ENCODE data around the gene FHL3. TPM values are rescaled to one million over a fixed set of nuclear protein-coding genes. Genes with fewer than 3 reads are reported as not detected.

The FHL3 gene, protein sequence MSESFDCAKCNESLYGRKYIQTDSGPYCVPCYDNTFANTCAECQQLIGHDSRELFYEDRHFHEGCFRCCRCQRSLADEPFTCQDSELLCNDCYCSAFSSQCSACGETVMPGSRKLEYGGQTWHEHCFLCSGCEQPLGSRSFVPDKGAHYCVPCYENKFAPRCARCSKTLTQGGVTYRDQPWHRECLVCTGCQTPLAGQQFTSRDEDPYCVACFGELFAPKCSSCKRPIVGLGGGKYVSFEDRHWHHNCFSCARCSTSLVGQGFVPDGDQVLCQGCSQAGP
- total RNA-seq, result 16.4 and 23.2 TPM in 2 replicates

DNA sequence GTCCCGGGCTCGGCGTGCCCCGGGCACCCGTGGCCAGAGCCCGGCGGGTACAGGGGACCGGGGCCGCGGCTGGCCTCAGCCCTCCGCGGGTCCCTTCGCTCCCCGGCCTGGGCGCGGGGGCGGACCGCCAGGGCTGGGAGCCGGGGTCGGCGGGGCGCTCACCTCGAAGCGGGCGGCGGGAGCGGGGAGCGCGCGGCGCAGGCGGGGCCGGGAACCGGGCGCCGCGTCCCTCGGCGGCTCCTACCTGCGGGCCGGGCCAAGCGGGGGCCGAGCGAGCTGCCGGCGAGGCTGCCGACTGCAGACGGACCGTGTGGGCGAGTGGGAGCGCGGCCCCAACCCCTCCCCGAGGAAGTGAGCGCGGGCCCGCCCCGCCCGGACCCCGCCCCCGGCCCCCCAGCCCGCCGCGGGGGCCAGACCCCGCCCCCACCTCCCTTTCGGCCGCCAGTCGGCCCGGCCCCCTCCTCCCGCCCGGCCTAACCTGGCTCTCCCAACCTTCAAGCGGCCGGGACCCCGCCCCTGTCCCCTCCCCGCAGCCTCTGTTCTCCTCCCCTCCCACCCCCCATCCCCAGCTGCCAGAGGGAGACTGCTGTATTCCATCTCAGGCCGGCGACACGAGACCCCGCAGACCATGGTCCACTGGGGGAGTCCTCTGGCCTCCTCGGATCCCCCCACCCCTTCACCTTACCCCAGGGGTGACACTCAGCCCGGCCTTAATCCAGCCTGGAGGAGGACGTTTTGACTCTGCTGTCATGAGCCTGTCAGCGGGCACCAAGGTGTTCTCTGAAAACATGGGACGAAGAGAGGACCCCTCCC lies at the start of gene FHL3:
FHL3 (minus strand) TSS at position 320 of the 813 bp plus-strand sequence. CDS start 6,102 bp downstream, outside the sequence.

DNA sequence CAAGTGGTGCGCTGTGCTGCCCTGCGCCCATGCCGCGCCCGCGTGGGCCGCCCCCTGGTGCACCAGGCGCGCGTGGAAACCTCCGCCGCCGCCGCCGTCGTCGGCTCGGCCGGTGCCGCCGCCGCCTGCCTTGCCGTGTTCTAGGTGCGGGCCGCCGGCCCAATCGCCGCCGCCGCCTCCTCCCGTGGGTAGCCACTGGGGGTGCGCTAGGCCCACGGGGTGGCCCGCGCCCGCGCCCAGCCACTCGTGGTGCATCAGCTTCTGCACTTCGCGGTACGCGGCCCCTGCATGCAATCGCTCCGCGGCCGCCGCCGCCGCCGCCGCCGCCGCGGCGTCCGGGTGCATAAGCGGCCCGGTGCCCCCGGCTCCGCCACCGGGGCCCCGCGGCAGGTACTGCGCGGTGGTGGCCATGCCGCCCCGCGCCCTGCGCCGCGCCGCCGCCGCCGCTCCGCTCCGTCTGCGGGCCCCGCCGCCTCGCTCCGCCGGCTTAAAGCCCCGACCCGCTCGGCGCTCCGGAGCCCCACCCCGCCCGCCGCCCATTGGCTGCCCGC lies 41.1 kb upstream of the FHL3 start, which contains the start of gene POU3F1:
POU3F1 (minus strand) TSS at position 461 of the 551 bp plus-strand sequence; CDS start at position 411, 50 bp downstream.

DNA sequence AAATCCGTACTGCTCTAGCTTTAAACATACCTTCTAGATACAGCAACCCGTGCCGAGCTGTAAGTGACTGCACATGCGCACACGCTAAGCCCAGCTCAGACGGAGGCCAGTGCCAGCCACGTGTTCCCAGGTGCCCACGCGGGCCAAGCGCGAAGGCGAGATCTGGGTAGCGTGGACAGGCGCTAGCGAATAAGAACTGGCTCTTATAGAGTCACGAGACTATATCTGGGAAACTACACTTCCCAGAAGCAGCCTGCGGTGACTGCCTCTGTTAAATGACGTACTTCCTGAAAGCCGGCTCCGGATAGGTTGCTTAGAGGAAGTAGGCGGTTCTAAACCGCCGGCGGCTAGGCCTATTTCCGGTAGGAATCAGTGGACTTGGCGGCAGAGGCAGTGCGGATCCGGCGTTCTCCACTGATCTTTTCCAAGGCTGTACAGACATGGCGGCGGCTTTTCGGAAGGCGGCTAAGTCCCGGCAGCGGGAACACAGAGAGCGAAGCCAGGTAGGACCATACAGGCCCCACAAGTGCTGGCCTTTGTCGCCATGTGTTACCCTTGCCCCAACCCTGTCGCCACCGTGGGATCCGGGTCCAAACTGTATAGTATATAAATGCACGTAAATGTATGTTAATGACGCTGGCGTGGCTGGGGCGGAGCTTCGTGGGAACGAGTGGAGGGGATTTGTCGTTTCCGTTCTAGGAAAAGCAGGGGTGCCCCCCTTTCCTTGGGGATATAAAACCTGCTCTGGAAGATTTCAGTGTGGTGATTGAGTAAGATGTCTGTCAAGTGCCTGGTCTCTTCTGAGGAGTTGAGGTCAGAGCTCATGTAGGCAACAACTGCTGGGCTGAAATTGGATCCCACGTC lies 7.3 kb upstream of the FHL3 start, which contains the start of gene UTP11:
UTP11 (plus strand) TSS at position 372 of the 864 bp plus-strand sequence; CDS start at position 441, 69 bp downstream.

Other genes starting within 250 kb of the FHL3 start
- gene EPHA10, start 240.4 kb downstream of the FHL3 start, total RNA-seq, result not detected in 2 replicates
- gene MANEAL, start 211.7 kb downstream of the FHL3 start, total RNA-seq, result 0.75 and 0.90 TPM in 2 replicates
- gene C1orf122, start 197.7 kb downstream of the FHL3 start, total RNA-seq, result 10.0 and 10.2 TPM in 2 replicates
- 19.1 and 22.7 TPM in 2 replicates for gene YRDC, start 197.3 kb downstream of the FHL3 start, total RNA-seq
- 1.7 and 3.2 TPM in 2 replicates for gene MTF1, start 145.9 kb downstream of the FHL3 start, total RNA-seq
- 13.7 and 23.7 TPM in 2 replicates for gene INPP5B, start 58.5 kb downstream of the FHL3 start, total RNA-seq
- 106 and 139 TPM in 2 replicates for gene SF3A3, start 15.5 kb downstream of the FHL3 start, total RNA-seq
- 33.4 and 43.2 TPM in 2 replicates for gene UTP11, start 7.2 kb upstream of the FHL3 start, total RNA-seq
- not detected in 2 replicates for gene POU3F1, start 41.3 kb upstream of the FHL3 start, total RNA-seq